Left lung (tissue), 10 donors: ENCODE results near the gene IDUA. TPM values are rescaled to one million over a fixed set of nuclear protein-coding genes. Genes with fewer than 3 reads are reported as not detected.

Source experiments
- ATAC-seq: fragments of 200-7000 bp; cut with Tn5 transposase; one replicate; pipeline ENCODE4 v1.9.1; 2020; ENCODE audit warnings: moderate library complexity
- DNase-seq, 4 donors: peaks; one replicate each; pipeline ENCODE4 v3.0.0-alpha.2; 2013 to 2020
- H3K27ac ChIP-seq, 2 donors: fragments of 200-600 bp; sonication (generic) in 1 of 2; one replicate each; pipeline versions ENCODE4 v1.5.0 to v1.8.0; 2020 to 2021
- H3K27me3 ChIP-seq, 2 donors: fragments of 200-600 bp; sonication (generic) in 1 of 2; one replicate each; pipeline versions ENCODE4 v1.5.0 to v1.8.0; 2020 to 2021
- H3K36me3 ChIP-seq, 2 donors: fragments of 200-600 bp; sonication (generic) in 1 of 2; one replicate each; pipeline versions ENCODE4 v1.5.0 to v1.8.0; 2020 to 2021
- H3K4me1 ChIP-seq, 2 donors: fragments of 200-600 bp; one replicate each; pipeline ENCODE4 v1.8.0; 2021
- H3K4me3 ChIP-seq, 2 donors: fragments of 200-600 bp; sonication (generic) in 1 of 2; one replicate each; pipeline versions ENCODE4 v1.5.0 to v1.8.0; 2020 to 2021; ENCODE audit warnings: mild to moderate bottlenecking in 1 of 2
- H3K9me3 ChIP-seq, 2 donors: fragments of 200-600 bp; sonication (generic) in 1 of 2; one replicate each; pipeline versions ENCODE4 v1.5.0 to v1.8.0; 2020 to 2021
- CTCF ChIP-seq, 2 donors: fragments of 200-600 bp; sonication (generic) in 1 of 2; IDR thresholded peaks; one replicate each; pipeline versions ENCODE4 v1.5.0 to v1.8.0; 2021; ENCODE audit warnings: antibody characterized with exemption in 2 of 2
- intact Hi-C, 2 donors: fragments of 100-400 bp; cut with DNase I; formaldehyde crosslinking; loops; one replicate each; pipeline versions ENCODE4 v1.11.2 to v1.14.2; 2022
- polyA plus RNA-seq, 6 donors: library from polyadenylated mRNA; unstranded; fragments of 120-200 nt; gene quantifications; one replicate each; pipeline ENCODE4 v1.2.1, GENCODE V29; 2013; ENCODE audit not compliant: insufficient read length in 6 of 6
- total RNA-seq, 2 donors: library from RNA; stranded (reverse); fragmentation: NEBNext Ultra II Directional; extraction: Animal tissue kit (Norgen Biotek cat#: 25700); gene quantifications; one replicate each; pipeline ENCODE4 v1.2.1, GENCODE V29; 2021
- donor health status: DM: no; HTN: yes; CAD: no.
- donor health status: DM: no; HTN: no; CAD: no.

IDUA gene
- total and polyA plus RNA-seq, 8 donors = 10.1 to 46.8 (median 19.1) TPM

- no peak for ATAC-seq
- peak in 1 of 4 donors; percentile 64 for DNase-seq
- no peak for TF ChIP-seq CTCF (IDR thresholded peaks at IDR 0.05)
- peaks cover 0 to 72% of the 10 kb centered on the region in 2 donors for H3K27me3 ChIP-seq
- intact Hi-C loops = no loop called here
- H3K36me3 ChIP-seq = no peaks in the 10 kb centered on the region
- H3K4me1 ChIP-seq = peaks cover 13 to 15% of the 10 kb centered on the region in 2 donors
- H3K9me3 ChIP-seq = no peaks in the 10 kb centered on the region
- peak overlapping the region in 1 of 2 donors; percentile 33 for H3K27ac ChIP-seq
- H3K4me3 ChIP-seq = no peak overlapping the region
Observed at GRCh38 chr4:1038948-1039492, 52.2 kb downstream of the IDUA start.

- Histone ChIP-seq H3K27ac (peak overlapping the region in 1 of 2 donors; percentile 33), H3K9me3 (no peaks in the 10 kb centered on the region), H3K27me3 (peaks cover 0 to 72% of the 10 kb centered on the region in 2 donors), H3K4me3 (no peak overlapping the region), H3K4me1 (peaks cover 19 to 22% of the 10 kb centered on the region in 2 donors), H3K36me3 (no peaks in the 10 kb centered on the region)
- DNase-seq (peak; percentile 54 to 81 (median 68)), ATAC-seq (peak; percentile 39)
- intact Hi-C loops = no loop called here
- TF ChIP-seq CTCF (IDR thresholded peaks at IDR 0.05) = no peak
Observed at GRCh38 chr4:1039493-1040343, 52.9 kb downstream of the IDUA start.

- Histone ChIP-seq H3K36me3 (no peaks in the 10 kb centered on the region), H3K27ac (no peak overlapping the region), H3K9me3 (no peaks in the 10 kb centered on the region), H3K4me3 (no peak overlapping the region), H3K27me3 (peaks cover 0 to 72% of the 10 kb centered on the region in 2 donors), H3K4me1 (peaks cover 19 to 22% of the 10 kb centered on the region in 2 donors)
- no peak for ATAC-seq
- peak in 1 of 4 donors; percentile 75 for DNase-seq
- intact Hi-C loops = no loop called here
- no peak for TF ChIP-seq CTCF (IDR thresholded peaks at IDR 0.05)
Observed at GRCh38 chr4:1040344-1041146, 53.7 kb downstream of the IDUA start.

GRCh38 chr4:1041147-1041935, 54.5 kb downstream of the IDUA start:
- no peaks in the 10 kb centered on the region for H3K9me3 ChIP-seq
- peaks cover 0 to 68% of the 10 kb centered on the region in 2 donors for H3K27me3 ChIP-seq
- no peak overlapping the region for H3K27ac ChIP-seq
- ATAC-seq (peak; percentile 6), DNase-seq (peak in 2 of 4 donors; percentile 65)
- H3K4me3 ChIP-seq = no peak overlapping the region
- no peak for TF ChIP-seq CTCF (IDR thresholded peaks at IDR 0.05)
- H3K36me3 ChIP-seq = no peaks in the 10 kb centered on the region
- intact Hi-C loops = no loop called here
- H3K4me1 ChIP-seq = peaks cover 19 to 22% of the 10 kb centered on the region in 2 donors
